H1 (cell line): Measurements from ENCODE around the gene WNK3. TPM values are rescaled to one million over a fixed set of nuclear protein-coding genes. Genes with fewer than 3 reads are reported as not detected.
A peak's percentile ranks its signal among the peaks of the same experiment; 100 is the strongest.

Source experiments
- SAP30 ChIP-seq: fragments of 300-600 bp; sonication (generic); IDR thresholded peaks from 2 replicates; pipeline ENCODE4 v1.7.1; 2012; ENCODE audit warnings: low read length, moderate library complexity, mild to moderate bottlenecking, inconsistent platforms; ENCODE audit not compliant: insufficient read depth, insufficient replicate concordance
- polyA plus RNA-seq, 7 experiments: library from polyadenylated mRNA; depleted of rRNA in 3 of 7; stranded (reverse) in 5 of 7; unstranded in 2 of 7; fragments of >200 nt in 5 of 7; fragments of 200-250 nt in 2 of 7; gene quantifications; 1 replicate in 5 of 7; 2 replicates in 1 of 7; 4 replicates in 1 of 7; pipeline versions ENCODE4 v1.2.1 to v1.2.3, GENCODE V29; 2011 to 2013; ENCODE audit warnings: missing spikeins in 2 of 7, mixed read lengths in 2 of 7
- total RNA-seq: library from RNA; stranded (reverse); fragmentation: NEBNext Ultra II Directional; extraction: Animal tissue kit (Norgen Biotek cat#: 25700); gene quantifications from 2 replicates; pipeline ENCODE4 v1.2.1, GENCODE V29; 2021
- TF ChIP-seq, protein P1 (sequence below): IDR thresholded peaks from 2 replicates; pipeline ENCODE4 v1.6.1; 2012; ENCODE audit warnings: inconsistent platforms

The WNK3 gene
- total and polyA plus RNA-seq, 2 of the 8 experiments (the other 6 are each of a cell fraction or from before 2014, with no cell fraction given) = 5.5 to 37.5 TPM

DNA sequence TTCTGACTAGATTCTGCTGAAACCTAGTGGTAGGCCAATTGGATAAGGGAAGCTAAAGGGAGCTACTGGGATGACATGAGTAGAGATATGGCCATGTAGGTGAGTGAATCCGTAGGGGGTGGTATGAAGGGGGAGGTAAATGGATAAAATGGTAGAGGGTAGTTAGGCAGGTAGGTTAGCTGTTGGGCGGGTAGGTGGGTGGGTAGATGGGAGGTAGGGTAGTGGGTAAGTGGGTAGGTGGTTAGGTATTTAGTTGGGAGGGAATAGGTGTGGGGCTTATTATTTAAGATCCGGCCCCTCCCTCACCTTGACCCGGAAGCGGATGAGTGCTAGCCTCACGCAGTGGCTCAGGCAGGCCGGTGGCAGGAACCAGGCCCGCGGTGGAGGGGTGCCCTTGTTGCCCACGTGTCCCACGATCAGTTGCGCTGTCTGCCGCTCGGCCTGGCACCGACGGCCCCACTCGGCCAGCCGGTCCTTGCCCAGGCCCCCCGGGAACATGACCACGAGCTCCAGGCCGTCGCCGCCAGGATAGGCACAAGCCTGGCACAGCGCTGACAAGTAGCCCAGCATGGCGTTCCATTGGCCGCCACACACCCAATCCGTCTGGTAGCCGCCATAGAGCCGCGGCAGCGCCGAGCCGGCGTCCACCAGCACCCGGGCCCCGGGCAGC is 175.5 kb downstream of the WNK3 start (continued):
- TF ChIP-seq SAP30 = no peak
- TF ChIP-seq, protein P1, sequence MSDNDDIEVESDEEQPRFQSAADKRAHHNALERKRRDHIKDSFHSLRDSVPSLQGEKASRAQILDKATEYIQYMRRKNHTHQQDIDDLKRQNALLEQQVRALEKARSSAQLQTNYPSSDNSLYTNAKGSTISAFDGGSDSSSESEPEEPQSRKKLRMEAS = peak; percentile 74
